HCT116 (cell line): ENCODE results near the gene SLC13A3. TPM values are rescaled to one million over a fixed set of nuclear protein-coding genes. Genes with fewer than 3 reads are reported as not detected.

Experiments
- ATAC-seq: fragments of 200-7000 bp; cut with Tn5 transposase; 2 replicates; pipeline ENCODE4 v1.9.1; 2020; ENCODE audit warnings: mild to moderate bottlenecking, moderate library complexity
- BruUV-seq: library from RNA; stranded (reverse); fragments of 400-500 nt; replicated peaks from 2 replicates; lab custom pipeline; 2021; lab: Mats Ljungman, UMichigan
- CTCF ChIA-PET: fragments of 300-600 bp; sonication (Branson Sonifier 250); formaldehyde crosslinking; loops from one replicate; lab custom pipeline; 2021; ENCODE audit warnings: antibody characterized with exemption; lab: Charles Lee
- POLR2A ChIA-PET: fragments of 300-600, 350-600 bp; sonication (Branson Sonifier 250); formaldehyde crosslinking; loops from one replicate; lab custom pipeline; 2021; ENCODE audit warnings: antibody characterized with exemption; lab: Charles Lee
- RAD21 ChIA-PET, 2 experiments: fragments of 300-600 bp; sonication (Branson Sonifier 250); formaldehyde crosslinking; loops; one replicate each; lab custom pipeline; 2023; ENCODE audit warnings: low total read pairs in 2 of 2; ENCODE audit not compliant: uncharacterized antibody in 2 of 2, unreplicated experiment in 2 of 2, low non-redundant PET in 1 of 2; lab: Charles Lee
- DNase-seq: peaks from one replicate; pipeline ENCODE4 v3.0.0-alpha.2; 2010; ENCODE audit warnings: low read depth, low spot score
- H2AFZ ChIP-seq: fragments of 200-600 bp; shearing (Covaris generic), sonication (generic); 2 replicates; pipeline ENCODE4 v1.6.1; 2017; ENCODE audit warnings: low read depth, mixed run types, mixed read lengths, antibody characterized with exemption, low read length; ENCODE audit not compliant: poor library complexity, severe bottlenecking
- H3K27ac ChIP-seq: 2 replicates; pipeline ENCODE4 v1.5.1; 2012; ENCODE audit warnings: low read depth, low read length
- H3K27me3 ChIP-seq: fragments of 200-600 bp; sonication (generic); 2 replicates; pipeline ENCODE4 v1.6.1; 2016; ENCODE audit warnings: mixed run types, low read length, mixed read lengths; ENCODE audit not compliant: insufficient read depth
- H3K36me3 ChIP-seq, 2 experiments: fragments of 200-500 bp in 1 of 2; fragments of 200-600 bp in 1 of 2; sonication (Bioruptor generic) in 1 of 2; sonication (generic) in 1 of 2; 2 replicates each; pipeline versions ENCODE4 v1.5.1 to v1.6.1; 2014 to 2016; ENCODE audit warnings: low read length in 2 of 2, inconsistent platforms in 1 of 2, mixed read lengths in 1 of 2, mixed run types in 1 of 2; ENCODE audit not compliant: insufficient read depth in 2 of 2, control insufficient read depth in 1 of 2
- H3K4me1 ChIP-seq, 2 experiments: fragments of 200-600 bp in 1 of 2; sonication (generic) in 1 of 2; 2 replicates each; pipeline versions ENCODE4 v1.5.1 to v1.6.1; 2012 to 2017; ENCODE audit warnings: low read length in 2 of 2, inconsistent platforms in 1 of 2, mild to moderate bottlenecking in 1 of 2, mixed read lengths in 1 of 2, mixed run types in 1 of 2, moderate library complexity in 1 of 2; ENCODE audit not compliant: insufficient read depth in 2 of 2, control insufficient read depth in 1 of 2
- H3K4me2 ChIP-seq: fragments of 200-600 bp; sonication (generic); 2 replicates; pipeline ENCODE4 v1.6.1; 2017; ENCODE audit warnings: mixed run types, low read length, mixed read lengths
- H3K4me3 ChIP-seq, 2 experiments: fragments of 200-600 bp in 1 of 2; sonication (generic) in 1 of 2; replicated peaks in 1 of 2; 2 replicates each; pipeline ENCODE4 v1.5.1; 2011 to 2016; ENCODE audit warnings: low read length in 2 of 2, control low read depth in 1 of 2, low read depth in 1 of 2, mild to moderate bottlenecking in 1 of 2, mixed read lengths in 1 of 2, mixed run types in 1 of 2
- H3K79me2 ChIP-seq: fragments of 200-600 bp; sonication (generic); 2 replicates; pipeline ENCODE4 v1.6.1; 2017; ENCODE audit warnings: mild to moderate bottlenecking, mixed run types, low read length, moderate library complexity, mixed read lengths; ENCODE audit not compliant: insufficient read depth
- H3K9ac ChIP-seq: fragments of 200-600 bp; sonication (generic); 2 replicates; pipeline ENCODE4 v1.6.1; 2016; ENCODE audit warnings: low read length, mixed read lengths
- H3K9me2 ChIP-seq: fragments of 200-600 bp; sonication (generic), shearing (Covaris generic); 2 replicates; pipeline ENCODE4 v1.6.1; 2017; ENCODE audit warnings: mixed run types, mild to moderate bottlenecking, moderate library complexity; ENCODE audit not compliant: insufficient read depth
- H3K9me3 ChIP-seq, 2 experiments: fragments of 200-500 bp in 1 of 2; fragments of 200-600 bp in 1 of 2; sonication (Bioruptor generic) in 1 of 2; sonication (generic) in 1 of 2; 2 replicates each; pipeline ENCODE4 v1.6.1; 2014 to 2017; ENCODE audit warnings: low read length in 2 of 2, mixed read lengths in 2 of 2, inconsistent platforms in 1 of 2, low read depth in 1 of 2, mild to moderate bottlenecking in 1 of 2, mixed run types in 1 of 2, moderate library complexity in 1 of 2; ENCODE audit not compliant: control insufficient read depth in 1 of 2, insufficient read depth in 1 of 2
- H4K20me1 ChIP-seq: fragments of 200-600 bp; sonication (generic), shearing (Covaris generic); 2 replicates; pipeline ENCODE4 v1.6.1; 2017; ENCODE audit warnings: mixed run types, mild to moderate bottlenecking, moderate library complexity; ENCODE audit not compliant: insufficient read depth
- CBX3 ChIP-seq: IDR thresholded peaks from 2 replicates; pipeline ENCODE4 v1.6.1; 2012; ENCODE audit warnings: low read depth
- JUND ChIP-seq: IDR thresholded peaks from 2 replicates; pipeline ENCODE4 v1.6.1; 2012
- POLR2A ChIP-seq: IDR thresholded peaks from 2 replicates; pipeline ENCODE4 v1.7.0; 2011; ENCODE audit warnings: borderline replicate concordance; ENCODE audit not compliant: insufficient read depth, insufficient read length; ENCODE audit errors: extremely low read depth
- RAD21 ChIP-seq: IDR thresholded peaks from 2 replicates; pipeline ENCODE4 v1.6.1; 2012; ENCODE audit warnings: low read depth, mild to moderate bottlenecking
- SIN3A ChIP-seq: IDR thresholded peaks from 2 replicates; pipeline ENCODE4 v1.6.1; 2012; ENCODE audit warnings: low read depth
- SP1 ChIP-seq: IDR thresholded peaks from 2 replicates; pipeline ENCODE4 v1.6.1; 2012; ENCODE audit warnings: low read depth
- TCF7L2 ChIP-seq: IDR thresholded peaks from 2 replicates; pipeline ENCODE4 v1.7.0; 2011; ENCODE audit warnings: borderline replicate concordance, inconsistent platforms; ENCODE audit not compliant: insufficient read depth, insufficient read length; ENCODE audit errors: extremely low read depth
- ZNF274 ChIP-seq: fragments of 200-500 bp; sonication (Bioruptor generic); IDR thresholded peaks from 2 replicates; pipeline ENCODE4 v1.6.1; 2014; ENCODE audit warnings: mild to moderate bottlenecking, low read depth, low read length, inconsistent platforms
- intact Hi-C: fragments of 100-400 bp; cut with micrococcal nuclease; formaldehyde crosslinking; loops from 2 replicates; pipeline ENCODE4 v1.10.0; 2022
- total RNA-seq: library from RNA; stranded (reverse); gene quantifications from one replicate; pipeline ENCODE4 v1.2.1, GENCODE V29; 2021; ENCODE audit not compliant: unreplicated experiment

Gene SLC13A3
- total RNA-seq, 1 experiment from 2014 or later = not detected

DNA sequence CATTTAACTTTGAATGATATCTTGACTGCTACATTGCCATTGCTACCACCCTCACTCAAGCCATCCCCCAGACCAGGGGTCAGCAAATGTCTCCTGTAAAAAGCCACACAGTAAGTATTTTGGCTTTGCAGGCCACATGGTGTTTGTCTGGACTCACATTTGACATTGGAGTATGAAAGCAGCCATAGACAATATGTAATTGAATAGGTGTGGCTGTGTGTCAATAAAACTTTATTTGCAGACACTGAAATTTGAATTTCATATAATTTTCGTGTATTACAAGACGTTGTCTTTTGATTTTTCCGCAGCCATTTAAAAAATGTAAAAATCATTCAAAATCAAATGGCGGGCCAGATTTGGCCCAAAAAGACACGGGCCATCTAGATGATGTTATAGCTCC is 64.5 kb downstream of the SLC13A3 start:
- no peaks in the 10 kb centered on the region for H3K4me1 ChIP-seq
- POLR2A ChIA-PET = no interaction called here
- no peaks in the 10 kb centered on the region for H4K20me1 ChIP-seq
- no peak overlapping the region for H3K27ac ChIP-seq
- TF ChIP-seq CBX3 = no peak
- no peak for TF ChIP-seq RAD21
- no peak for TF ChIP-seq TCF7L2
- TF ChIP-seq SIN3A = no peak
- no peaks in the 10 kb centered on the region for H3K9me3 ChIP-seq
- H3K4me2 ChIP-seq = no peak overlapping the region
- H3K9me2 ChIP-seq = no peaks in the 10 kb centered on the region
- H3K4me3 ChIP-seq = no peak overlapping the region
- BruUV-seq = no TSS peak
- no peaks in the 10 kb centered on the region for H3K36me3 ChIP-seq
- H3K27me3 ChIP-seq = no peaks in the 10 kb centered on the region
- no peaks in the 10 kb centered on the region for H3K79me2 ChIP-seq
- no peak overlapping the region for H3K9ac ChIP-seq
- ATAC-seq = no peak
- intact Hi-C loops = no loop called here
- no peak for DNase-seq
- RAD21 ChIA-PET = interaction anchor here in 1 of 2 experiments (0.6 kb wide), 1 partner anchor 94 kb away, joined by 5 read pairs; no protein-coding TSS in a partner anchor
- H2AFZ ChIP-seq = no peak overlapping the region
- CTCF ChIA-PET = interaction anchor here (0.9 kb wide), 1 partner anchor 27 kb away, joined by 3 read pairs; no protein-coding TSS in a partner anchor

DNA sequence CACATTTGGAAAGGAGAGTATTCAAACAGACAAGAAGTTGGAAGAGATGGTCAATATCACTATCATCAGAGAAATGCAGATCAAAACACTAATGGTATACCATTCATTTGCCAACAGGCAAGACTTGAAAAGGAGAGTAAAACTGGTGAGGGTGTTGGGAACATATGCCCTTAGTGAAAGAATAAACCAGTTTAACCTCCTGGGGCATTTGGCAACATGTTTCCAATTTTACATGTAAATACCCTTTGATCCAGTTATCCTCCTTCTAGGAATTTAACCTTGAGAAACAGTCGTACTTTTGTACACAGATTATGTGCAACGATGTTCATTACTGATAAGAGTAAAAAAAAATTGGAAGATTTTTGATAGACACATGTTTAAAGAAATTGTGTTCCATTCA is 66.8 kb downstream of the SLC13A3 start:
- ChIA-PET POLR2A (interaction anchor here (0.5 kb wide), 1 partner anchor 107 kb away, joined by 3 read pairs; no protein-coding TSS in a partner anchor), RAD21 (no interaction called here), CTCF (no interaction called here)
- no peak for DNase-seq
- Histone ChIP-seq H3K4me2 (no peak overlapping the region), H3K4me3 (no peak overlapping the region), H3K79me2 (no peaks in the 10 kb centered on the region), H3K4me1 (no peaks in the 10 kb centered on the region), H3K27me3 (no peaks in the 10 kb centered on the region), H4K20me1 (no peaks in the 10 kb centered on the region), H2AFZ (no peak overlapping the region), H3K9me2 (no peaks in the 10 kb centered on the region), H3K9me3 (no peaks in the 10 kb centered on the region), H3K9ac (no peak overlapping the region), H3K36me3 (no peaks in the 10 kb centered on the region), H3K27ac (no peak overlapping the region)
- ATAC-seq = no peak
- intact Hi-C loops = no loop called here
- BruUV-seq = no TSS peak
- TF ChIP-seq SIN3A (no peak), ZNF274 (no peak), POLR2A (no peak), SP1 (no peak), JUND (no peak), CBX3 (no peak)
